Measurements from ENCODE around the gene PEDS1. TPM values are rescaled to one million over a fixed set of nuclear protein-coding genes. Genes with fewer than 3 reads are reported as not detected.
"Not testable (repeated sequence)": the region's sequence is repeated elsewhere in the genome, so short reads cannot be mapped to it uniquely, and the experiment has no call there.

PEDS1 gene
- total RNA-seq = 36.9 and 38.4 TPM in 2 replicates
- polyA plus RNA-seq = 37.2 and 43.9 TPM in 2 replicates

DNA sequence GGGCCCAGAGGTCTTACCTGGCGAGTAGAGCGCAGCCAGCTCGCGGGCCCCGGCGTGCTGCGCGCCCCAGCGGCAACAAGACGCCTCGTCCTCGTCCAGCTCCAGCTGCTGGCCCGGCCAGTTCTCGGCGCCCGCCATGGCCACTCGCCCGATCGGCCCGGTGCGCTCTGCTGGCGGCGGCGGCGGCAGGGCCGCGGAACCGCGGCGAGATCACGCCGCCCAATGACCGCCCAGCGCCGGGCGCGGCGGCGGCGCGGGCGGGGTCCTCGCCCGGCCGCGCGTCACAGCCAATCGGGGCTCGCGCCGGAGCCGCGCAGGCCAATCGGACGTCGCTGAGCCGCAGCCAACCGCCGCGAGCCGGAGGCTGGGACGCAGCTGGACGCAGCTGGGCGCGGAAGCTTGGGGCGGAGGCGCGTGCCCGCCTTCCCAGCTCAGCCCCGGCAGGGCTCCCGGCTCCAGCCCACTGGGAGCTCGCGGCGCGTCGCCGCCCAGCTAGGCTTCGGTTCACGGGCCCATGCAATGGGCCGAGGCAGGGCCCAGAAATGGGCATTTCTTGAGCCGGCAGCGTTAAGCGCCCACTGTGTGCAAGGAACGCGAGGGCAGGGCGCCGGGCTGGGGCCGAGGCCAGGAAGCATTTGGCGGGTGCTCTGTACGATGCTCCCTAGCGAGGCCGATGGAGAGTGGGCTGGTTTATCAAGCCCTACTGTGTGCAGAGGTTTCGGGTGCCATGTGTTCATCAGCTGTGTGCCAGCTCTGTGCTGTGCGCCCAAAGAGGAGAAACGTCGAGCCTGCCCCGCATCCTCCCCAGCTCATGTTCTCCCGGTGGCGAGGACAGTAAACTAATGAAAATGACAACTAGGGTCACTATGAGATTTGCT lies at the start of gene PEDS1:
Gene PEDS1, minus strand, starts transcription at position 224 of the 878 bp plus-strand sequence. Its CDS starts 86 bp downstream, at position 138.
- Histone ChIP-seq H3K27me3 (no peaks in the 10 kb centered on the region), H3K36me3 (no peaks in the 10 kb centered on the region), H3K4me1 (ENCODE audit: low read depth) (peaks cover 6% of the 10 kb centered on the region), H3K4me3 (peak within 1 kb of the TSS; percentile 83), H3K9me3 (ENCODE audit: low read depth) (no peaks in the 10 kb centered on the region), H3K27ac (peak within 1 kb of the TSS; percentile 81)
- TF ChIP-seq, protein P1, sequence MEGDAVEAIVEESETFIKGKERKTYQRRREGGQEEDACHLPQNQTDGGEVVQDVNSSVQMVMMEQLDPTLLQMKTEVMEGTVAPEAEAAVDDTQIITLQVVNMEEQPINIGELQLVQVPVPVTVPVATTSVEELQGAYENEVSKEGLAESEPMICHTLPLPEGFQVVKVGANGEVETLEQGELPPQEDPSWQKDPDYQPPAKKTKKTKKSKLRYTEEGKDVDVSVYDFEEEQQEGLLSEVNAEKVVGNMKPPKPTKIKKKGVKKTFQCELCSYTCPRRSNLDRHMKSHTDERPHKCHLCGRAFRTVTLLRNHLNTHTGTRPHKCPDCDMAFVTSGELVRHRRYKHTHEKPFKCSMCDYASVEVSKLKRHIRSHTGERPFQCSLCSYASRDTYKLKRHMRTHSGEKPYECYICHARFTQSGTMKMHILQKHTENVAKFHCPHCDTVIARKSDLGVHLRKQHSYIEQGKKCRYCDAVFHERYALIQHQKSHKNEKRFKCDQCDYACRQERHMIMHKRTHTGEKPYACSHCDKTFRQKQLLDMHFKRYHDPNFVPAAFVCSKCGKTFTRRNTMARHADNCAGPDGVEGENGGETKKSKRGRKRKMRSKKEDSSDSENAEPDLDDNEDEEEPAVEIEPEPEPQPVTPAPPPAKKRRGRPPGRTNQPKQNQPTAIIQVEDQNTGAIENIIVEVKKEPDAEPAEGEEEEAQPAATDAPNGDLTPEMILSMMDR (IDR thresholded peaks at IDR 0.05; ENCODE audit: low read depth, low read length) = no peak
- peak; percentile 95 for DNase-seq (ENCODE audit: low read depth in 1 of 2, low spot score in 1 of 2)

DNA sequence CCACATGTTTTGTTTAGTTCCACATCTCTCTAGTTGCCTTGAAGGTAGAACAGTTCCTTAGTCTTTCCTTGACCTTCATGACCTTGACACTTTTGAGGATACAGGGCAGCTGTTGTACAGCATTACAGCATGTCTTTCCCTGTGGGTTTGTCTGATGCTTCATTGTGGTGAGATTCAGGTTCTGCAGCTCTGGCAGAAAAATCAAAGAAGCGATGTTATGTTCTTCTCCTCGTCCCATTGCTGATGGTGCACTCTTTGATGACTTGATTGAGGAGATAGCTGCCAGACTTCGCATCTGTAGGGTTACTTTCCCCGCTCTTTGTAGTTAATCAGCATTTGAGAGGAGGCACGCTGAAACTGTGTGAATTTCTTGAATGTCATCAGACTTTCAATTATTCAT lies 49.2 kb upstream of the PEDS1 start:
- TF ChIP-seq, protein P1 (IDR thresholded peaks at IDR 0.05; ENCODE audit: low read depth, low read length) = no peak
- Histone ChIP-seq H3K36me3 (no peaks in the 10 kb centered on the region), H3K4me1 (ENCODE audit: low read depth) (no peaks in the 10 kb centered on the region), H3K9me3 (ENCODE audit: low read depth) (no peaks in the 10 kb centered on the region), H3K4me3 (no peak overlapping the region), H3K27ac (no peak overlapping the region), H3K27me3 (no peaks in the 10 kb centered on the region)
- no peak for DNase-seq (ENCODE audit: low read depth in 1 of 2, low spot score in 1 of 2)

GRCh38 chr20:50201710-50202109 lies 48.2 kb upstream of the PEDS1 start:
- H3K27me3 ChIP-seq = not testable (repeated sequence)

GRCh38 chr20:50200482-50201104 lies 47.1 kb upstream of the PEDS1 start:
- no peaks in the 10 kb centered on the region for H3K4me1 ChIP-seq (ENCODE audit: low read depth)
- TF ChIP-seq, protein P1 (IDR thresholded peaks at IDR 0.05; ENCODE audit: low read depth, low read length) = no peak
- DNase-seq (ENCODE audit: low read depth in 1 of 2, low spot score in 1 of 2) = no peak
- H3K9me3 ChIP-seq (ENCODE audit: low read depth) = no peaks in the 10 kb centered on the region
- H3K4me3 ChIP-seq = no peak overlapping the region
- no peak overlapping the region for H3K27ac ChIP-seq
- H3K36me3 ChIP-seq = no peaks in the 10 kb centered on the region
- H3K27me3 ChIP-seq = no peaks in the 10 kb centered on the region

More at GRCh38 chr20:50201710-50202109, 48.2 kb upstream of the PEDS1 start:
- not testable (repeated sequence) for H3K4me1 ChIP-seq (ENCODE audit: low read depth); H3K9me3 ChIP-seq (ENCODE audit: low read depth); H3K27ac ChIP-seq; DNase-seq (ENCODE audit: low read depth in 1 of 2, low spot score in 1 of 2); H3K36me3 ChIP-seq; H3K4me3 ChIP-seq

DNA sequence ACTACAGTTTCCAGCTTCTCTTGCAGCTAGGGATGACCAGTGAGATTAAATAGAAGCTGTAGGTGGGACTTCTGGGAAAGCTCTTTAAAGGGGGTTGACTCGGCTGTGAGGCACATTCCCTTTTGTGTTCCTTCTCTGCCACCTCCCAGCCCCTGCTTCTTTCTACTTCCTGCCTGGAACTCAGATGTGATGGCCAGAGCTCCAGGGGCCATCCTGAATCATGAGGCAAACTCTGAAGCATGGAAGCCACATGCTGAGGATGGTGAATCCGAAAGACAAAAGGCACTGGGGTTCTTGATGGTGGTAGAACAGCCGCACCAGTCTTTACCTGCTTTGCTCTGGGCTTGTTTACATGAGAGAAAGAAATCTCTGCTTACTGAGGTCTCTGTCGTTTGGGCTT lies 46.2 kb upstream of the PEDS1 start:
- H3K36me3 ChIP-seq = no peaks in the 10 kb centered on the region
- H3K27ac ChIP-seq = no peak overlapping the region
- no peak overlapping the region for H3K4me3 ChIP-seq
- H3K27me3 ChIP-seq = no peaks in the 10 kb centered on the region
- TF ChIP-seq, protein P1 (IDR thresholded peaks at IDR 0.05; ENCODE audit: low read depth, low read length) = no peak
- DNase-seq (ENCODE audit: low read depth in 1 of 2, low spot score in 1 of 2) = no peak
- no peaks in the 10 kb centered on the region for H3K9me3 ChIP-seq (ENCODE audit: low read depth)
- H3K4me1 ChIP-seq (ENCODE audit: low read depth) = no peaks in the 10 kb centered on the region

- H3K27me3 ChIP-seq = no peaks in the 10 kb centered on the region
- no peaks in the 10 kb centered on the region for H3K4me1 ChIP-seq (ENCODE audit: low read depth)
- TF ChIP-seq, protein P1 (IDR thresholded peaks at IDR 0.05; ENCODE audit: low read depth, low read length) = no peak
- H3K9me3 ChIP-seq (ENCODE audit: low read depth) = no peaks in the 10 kb centered on the region
- no peak overlapping the region for H3K27ac ChIP-seq
- H3K36me3 ChIP-seq = no peaks in the 10 kb centered on the region
- DNase-seq (ENCODE audit: low read depth in 1 of 2, low spot score in 1 of 2) = no peak
- no peak overlapping the region for H3K4me3 ChIP-seq
These were observed 45.2 kb upstream of the PEDS1 start for GRCh38 chr20:50198716-50199115.
